HepG2 (cell line): Measurements from ENCODE around the gene PALM3. TPM values are rescaled to one million over a fixed set of nuclear protein-coding genes. Genes with fewer than 3 reads are reported as not detected.

Source experiments
- ATAD3A ChIP-seq: sonication (generic); formaldehyde crosslinking; IDR thresholded peaks from 2 replicates; pipeline ENCODE4 v1.4.0; 2020; ENCODE audit warnings: missing genetic modification reagents
- CREB1 ChIP-seq, 2 experiments: fragments of 450-650 bp in 1 of 2; IDR thresholded peaks; 2 replicates each; pipeline ENCODE4 v1.6.1; 2016 to 2017; ENCODE audit warnings: control low read depth in 1 of 2, mild to moderate bottlenecking in 1 of 2, missing compliant biosample characterization in 1 of 2, missing genetic modification characterization in 1 of 2
- HMGXB3 ChIP-seq: sonication (generic); formaldehyde crosslinking; IDR thresholded peaks from 2 replicates; pipeline ENCODE4 v1.4.0; 2020; ENCODE audit warnings: missing genetic modification reagents, borderline replicate concordance
- HNF4A ChIP-seq: sonication (generic); formaldehyde crosslinking; IDR thresholded peaks from 2 replicates; pipeline ENCODE4 v1.4.0; 2020; ENCODE audit warnings: missing genetic modification reagents
- ZNF710 ChIP-seq: sonication (generic); formaldehyde crosslinking; IDR thresholded peaks from 2 replicates; pipeline ENCODE4 v1.5.0; 2020; ENCODE audit warnings: mild to moderate bottlenecking, missing genetic modification reagents, borderline replicate concordance
- polyA plus RNA-seq, 8 experiments: library from polyadenylated mRNA; depleted of rRNA in 3 of 8; stranded (reverse) in 7 of 8; unstranded in 1 of 8; fragments of >200 nt; fragmentation: Illumina TruSeq in 4 of 8; extraction: Trizol in 4 of 8; gene quantifications; 2 replicates each; pipeline versions ENCODE4 v1.2.1 to v1.2.3, GENCODE V29; 2011 to 2016; ENCODE audit warnings: low read depth in 4 of 8, missing spikeins in 1 of 8, mixed read lengths in 1 of 8; ENCODE audit not compliant: insufficient read depth in 1 of 8
- total RNA-seq, 5 experiments: library from RNA; depleted of rRNA; stranded (reverse); fragments of >200 nt; fragmentation: Illumina TruSeq; extraction: Trizol; gene quantifications; 2 replicates each; pipeline ENCODE4 v1.2.3, GENCODE V29; 2016; ENCODE audit warnings: low read depth in 1 of 5

Gene PALM3
- total and polyA plus RNA-seq, 2 of the 13 experiments (the other 11 are each of a cell fraction or from before 2014, with no cell fraction given): 0.79 to 2.4 TPM

- no peak for TF ChIP-seq ZNF710 (CRISPR knock-in tag)
- no peak for TF ChIP-seq HMGXB3 (CRISPR knock-in tag)
- TF ChIP-seq CREB1 (IDR thresholded peaks at IDR 0.05): no peak
- TF ChIP-seq CREB1 (CRISPR knock-in tag; IDR thresholded peaks at IDR 0.05): 0 out of 2 replicates have a peak, but pooled peaks have one; percentile 20
- no peak for TF ChIP-seq ATAD3A (CRISPR knock-in tag)
- peak; percentile 40; the same call in 1 of the 2 replicates for TF ChIP-seq HNF4A (CRISPR knock-in tag)
Observed at GRCh38 chr19:14015524-14016035, 46.3 kb downstream of the PALM3 start (continued).
